Measurements from ENCODE around the gene NFATC4.
"Not testable (repeated sequence)": the region's sequence is repeated elsewhere in the genome, so short reads cannot be mapped to it uniquely, and the experiment has no call there.

NFATC4 gene

DNA sequence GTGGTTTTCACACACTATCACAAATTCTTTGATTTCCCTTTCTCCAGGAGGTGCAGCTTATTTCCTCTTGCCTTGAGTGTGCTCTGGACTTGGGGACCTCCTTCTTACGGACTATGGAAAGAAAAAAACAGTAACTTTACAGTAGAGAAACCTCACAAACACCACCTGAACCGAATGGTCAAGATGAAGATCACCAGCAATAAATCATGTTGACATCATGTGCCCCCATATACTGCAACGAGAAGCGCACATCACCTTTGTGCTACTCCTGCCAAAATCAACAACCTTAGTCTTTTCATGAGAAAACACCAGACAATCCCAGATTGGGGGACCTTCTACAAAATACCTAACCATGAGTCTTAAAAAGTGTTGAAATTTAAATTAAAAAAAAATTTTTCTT lies 17.5 kb downstream of the NFATC4 start:
- no peak for TF ChIP-seq CTCF (IDR thresholded peaks at IDR 0.05; ENCODE audit: extremely low read depth, insufficient read depth, missing control alignments)
- no peak for DNase-seq (ENCODE audit: low spot score)
- in situ Hi-C loops (cut with MboI; ENCODE audit: low pct_unique_long_range_greater_than_20kb, low sequenced_read_pairs, unreplicated experiment), result no loop called here

GRCh38 chr14:24387009-24387345 lies 19.0 kb downstream of the NFATC4 start:
- no peak for DNase-seq (ENCODE audit: low spot score)
- TF ChIP-seq CTCF (IDR thresholded peaks at IDR 0.05; ENCODE audit: extremely low read depth, insufficient read depth, missing control alignments), result no peak
- in situ Hi-C loops (cut with MboI; ENCODE audit: low pct_unique_long_range_greater_than_20kb, low sequenced_read_pairs, unreplicated experiment), result no loop called here

- in situ Hi-C loops (cut with MboI; ENCODE audit: low pct_unique_long_range_greater_than_20kb, low sequenced_read_pairs, unreplicated experiment); DNase-seq (ENCODE audit: low spot score): not testable (repeated sequence)
Observed at GRCh38 chr14:24387579-24387978, 19.6 kb downstream of the NFATC4 start.

- no peak for DNase-seq (ENCODE audit: low spot score)
- in situ Hi-C loops (cut with MboI; ENCODE audit: low pct_unique_long_range_greater_than_20kb, low sequenced_read_pairs, unreplicated experiment), result no loop called here
- no peak for TF ChIP-seq CTCF (IDR thresholded peaks at IDR 0.05; ENCODE audit: extremely low read depth, insufficient read depth, missing control alignments)
Observed at GRCh38 chr14:24388474-24389179, 20.6 kb downstream of the NFATC4 start.

GRCh38 chr14:24389226-24389848 lies 21.4 kb downstream of the NFATC4 start:
- in situ Hi-C loops (cut with MboI; ENCODE audit: low pct_unique_long_range_greater_than_20kb, low sequenced_read_pairs, unreplicated experiment), result no loop called here
- no peak for TF ChIP-seq CTCF (IDR thresholded peaks at IDR 0.05; ENCODE audit: extremely low read depth, insufficient read depth, missing control alignments)
- no peak for DNase-seq (ENCODE audit: low spot score)

GRCh38 chr14:24390701-24391468 lies 22.9 kb downstream of the NFATC4 start:
- in situ Hi-C loops (cut with MboI; ENCODE audit: low pct_unique_long_range_greater_than_20kb, low sequenced_read_pairs, unreplicated experiment), result no loop called here
- DNase-seq (ENCODE audit: low spot score), result no peak
- no peak for TF ChIP-seq CTCF (IDR thresholded peaks at IDR 0.05; ENCODE audit: extremely low read depth, insufficient read depth, missing control alignments)

Measured in GM13977 (cell line).